Measurements from ENCODE around the gene RAB7A. TPM values are rescaled to one million over a fixed set of nuclear protein-coding genes. Genes with fewer than 3 reads are reported as not detected.

Gene RAB7A
- polyA plus RNA-seq, 1 donor from 2014 or later, result 42.4 TPM

Small RNA genes within 50 kb of the gene (small RNA-seq; reads per million reads assigned to genes)
- 0 to 0.08 (median 0.03) reads per million in 3 experiments for gene RF00399

Other genes with a start within 250 kb of the RAB7A start
- gene GATA2, start 233.0 kb upstream of the RAB7A start, polyA plus RNA-seq, result not detected in 2 replicates
- gene RPN1, start 75.4 kb upstream of the RAB7A start, polyA plus RNA-seq, result 201 and 218 TPM in 2 replicates
- 33.5 and 48.9 TPM in 2 replicates for gene ACAD9, start 153.4 kb downstream of the RAB7A start, polyA plus RNA-seq

All from neural cell (in vitro differentiated cells).